Measurements from ENCODE around the gene NELL1.

NELL1 gene

DNA sequence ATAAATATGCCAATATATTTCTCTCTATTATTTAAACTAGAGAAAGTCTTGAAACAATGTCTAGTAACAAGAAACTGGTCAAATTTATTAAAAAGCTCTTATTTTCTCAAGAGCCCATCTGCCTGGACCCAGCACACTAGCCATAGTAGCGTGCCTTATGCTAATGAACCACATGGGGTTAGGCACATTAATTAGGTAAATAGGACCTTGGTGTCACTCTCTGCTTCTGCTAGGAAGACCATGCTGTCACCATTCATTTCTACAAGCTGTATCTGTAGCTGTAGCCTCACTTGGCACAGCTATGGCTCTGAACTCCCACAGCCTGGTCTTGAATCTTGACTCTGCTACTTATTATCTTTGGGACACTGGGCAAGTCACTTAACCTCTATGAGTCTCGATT lies 390.5 kb downstream of the NELL1 start:
- DNase-seq (ENCODE audit: insufficient read length, low spot score): no peak
- TF ChIP-seq, protein P1, sequence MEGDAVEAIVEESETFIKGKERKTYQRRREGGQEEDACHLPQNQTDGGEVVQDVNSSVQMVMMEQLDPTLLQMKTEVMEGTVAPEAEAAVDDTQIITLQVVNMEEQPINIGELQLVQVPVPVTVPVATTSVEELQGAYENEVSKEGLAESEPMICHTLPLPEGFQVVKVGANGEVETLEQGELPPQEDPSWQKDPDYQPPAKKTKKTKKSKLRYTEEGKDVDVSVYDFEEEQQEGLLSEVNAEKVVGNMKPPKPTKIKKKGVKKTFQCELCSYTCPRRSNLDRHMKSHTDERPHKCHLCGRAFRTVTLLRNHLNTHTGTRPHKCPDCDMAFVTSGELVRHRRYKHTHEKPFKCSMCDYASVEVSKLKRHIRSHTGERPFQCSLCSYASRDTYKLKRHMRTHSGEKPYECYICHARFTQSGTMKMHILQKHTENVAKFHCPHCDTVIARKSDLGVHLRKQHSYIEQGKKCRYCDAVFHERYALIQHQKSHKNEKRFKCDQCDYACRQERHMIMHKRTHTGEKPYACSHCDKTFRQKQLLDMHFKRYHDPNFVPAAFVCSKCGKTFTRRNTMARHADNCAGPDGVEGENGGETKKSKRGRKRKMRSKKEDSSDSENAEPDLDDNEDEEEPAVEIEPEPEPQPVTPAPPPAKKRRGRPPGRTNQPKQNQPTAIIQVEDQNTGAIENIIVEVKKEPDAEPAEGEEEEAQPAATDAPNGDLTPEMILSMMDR (IDR thresholded peaks at IDR 0.05; ENCODE audit: insufficient read depth, missing control alignments): no peak
- FAIRE-seq: no peak

DNA sequence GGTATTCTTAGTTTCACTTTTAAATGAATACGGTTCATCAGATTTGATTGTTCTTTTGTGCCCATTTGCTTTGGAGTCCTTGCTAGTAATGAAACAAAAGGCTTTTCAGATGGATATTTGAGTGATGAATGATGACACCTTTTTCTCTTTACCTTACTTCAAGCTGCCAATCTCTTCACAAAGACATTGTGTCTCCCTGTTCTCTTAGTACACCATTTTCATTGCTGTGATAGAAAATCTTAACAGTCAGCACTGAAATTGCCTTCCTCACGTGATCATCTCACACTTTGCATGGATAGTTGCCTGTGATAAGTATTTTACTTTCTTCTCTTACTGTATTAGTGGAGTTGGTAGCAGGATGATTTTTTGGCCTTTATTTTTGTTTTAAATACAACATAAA lies 396.6 kb downstream of the NELL1 start:
- FAIRE-seq (no peak), DNase-seq (ENCODE audit: insufficient read length, low spot score) (no peak)
- TF ChIP-seq, protein P1 (IDR thresholded peaks at IDR 0.05; ENCODE audit: insufficient read depth, missing control alignments): no peak

DNA sequence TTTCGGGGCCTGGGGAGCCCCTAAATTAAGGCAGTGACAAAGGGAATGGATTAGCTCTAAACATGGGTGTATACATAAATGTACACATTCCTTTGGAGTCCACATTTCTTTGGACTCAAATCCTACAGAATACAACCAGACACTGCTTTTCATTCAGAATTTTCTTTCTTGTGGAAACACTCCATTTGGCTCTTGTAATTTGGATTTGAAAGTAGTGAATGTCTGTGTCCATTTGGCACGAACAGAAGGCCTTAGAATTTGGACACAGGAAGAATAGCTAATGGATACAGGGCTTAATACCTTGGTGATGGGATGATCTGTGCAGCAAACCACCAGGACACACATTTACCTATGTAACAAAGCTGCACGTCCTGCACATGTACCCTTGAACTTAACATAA lies 399.5 kb downstream of the NELL1 start:
- TF ChIP-seq, protein P1 (IDR thresholded peaks at IDR 0.05; ENCODE audit: insufficient read depth, missing control alignments): no peak
- DNase-seq (ENCODE audit: insufficient read length, low spot score): no peak
- FAIRE-seq: no peak

DNA sequence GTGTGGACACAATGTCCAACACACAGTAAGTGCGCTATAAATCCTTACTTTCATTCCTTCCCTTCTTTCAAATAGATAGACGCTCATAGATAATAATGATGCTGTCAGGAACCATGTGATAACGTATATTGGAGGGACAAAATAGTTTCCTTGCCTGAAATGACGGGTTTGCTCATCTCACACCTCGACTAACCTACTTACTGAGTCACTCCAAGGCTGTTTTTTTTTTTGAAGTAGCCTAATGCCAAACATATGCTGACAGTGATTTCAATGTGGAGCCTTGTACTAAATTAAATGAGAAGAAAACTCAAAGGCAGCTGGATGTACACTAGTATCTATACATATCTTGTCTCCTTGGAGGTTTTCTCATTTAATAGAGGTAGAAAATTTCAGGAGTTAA lies 400.5 kb downstream of the NELL1 start:
- DNase-seq (ENCODE audit: insufficient read length, low spot score): no peak
- FAIRE-seq: no peak
- TF ChIP-seq, protein P1 (IDR thresholded peaks at IDR 0.05; ENCODE audit: insufficient read depth, missing control alignments): no peak

DNA sequence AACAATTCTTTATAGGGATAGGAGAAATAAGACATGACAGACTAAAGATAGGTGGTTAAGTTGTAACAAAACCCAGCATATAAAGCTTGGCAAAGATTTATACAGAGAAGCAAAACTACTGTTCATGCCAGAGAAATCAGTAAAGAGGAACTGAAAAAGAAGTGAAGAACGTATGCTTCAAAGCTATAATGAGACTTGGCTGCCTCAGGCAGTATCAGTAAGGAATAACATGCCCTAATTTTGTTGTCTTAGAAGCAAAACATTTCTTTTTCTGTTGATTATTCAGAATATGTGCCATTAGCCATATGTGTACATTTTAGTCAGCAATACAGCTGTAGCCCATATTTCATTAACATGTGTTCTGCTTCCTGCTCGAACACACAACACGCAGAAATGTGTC lies 403.2 kb downstream of the NELL1 start:
- no peak for DNase-seq (ENCODE audit: insufficient read length, low spot score)
- TF ChIP-seq, protein P1 (IDR thresholded peaks at IDR 0.05; ENCODE audit: insufficient read depth, missing control alignments): no peak
- no peak for FAIRE-seq

DNA sequence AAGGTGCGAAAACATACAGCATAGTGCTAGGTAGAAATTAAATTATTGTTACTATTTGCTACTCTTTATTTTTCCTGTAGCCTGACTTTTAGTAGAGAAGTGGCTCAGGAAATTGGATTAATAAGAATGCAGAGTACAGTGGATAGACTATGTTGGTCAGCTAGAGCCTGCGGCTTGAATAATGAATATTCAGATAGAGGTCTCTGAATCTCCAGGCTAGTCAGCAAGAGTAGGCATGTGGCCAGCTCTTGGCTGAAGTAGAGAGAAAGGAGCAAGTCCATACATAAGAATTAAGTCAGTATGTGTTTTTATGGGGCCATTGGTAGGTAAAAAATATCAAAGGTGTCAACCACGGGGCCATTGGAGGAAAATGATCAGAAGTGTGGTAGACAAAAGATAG lies 413.5 kb downstream of the NELL1 start:
- TF ChIP-seq, protein P1 (IDR thresholded peaks at IDR 0.05; ENCODE audit: insufficient read depth, missing control alignments): no peak
- FAIRE-seq: no peak
- DNase-seq (ENCODE audit: insufficient read length, low spot score): no peak

DNA sequence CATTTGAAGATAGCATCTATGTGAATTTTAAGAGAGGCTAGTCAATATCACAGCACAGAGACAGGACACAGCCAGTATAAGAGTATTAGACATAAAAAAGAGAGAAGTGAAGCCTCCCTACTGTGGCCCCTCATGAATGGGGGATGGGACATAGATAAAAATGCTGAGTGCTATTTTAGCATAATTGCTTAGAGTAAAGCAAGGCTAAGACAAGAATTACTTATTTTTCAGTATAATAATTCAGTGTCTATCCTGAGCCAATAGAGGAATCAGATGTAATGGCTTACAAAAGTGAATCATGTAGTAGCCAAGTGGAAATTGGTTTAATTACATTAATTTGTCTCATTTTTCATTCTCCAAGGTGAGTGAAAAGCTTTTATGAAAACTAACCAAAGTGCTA lies 419.5 kb downstream of the NELL1 start:
- DNase-seq (ENCODE audit: insufficient read length, low spot score) (no peak), FAIRE-seq (no peak)
- TF ChIP-seq, protein P1 (IDR thresholded peaks at IDR 0.05; ENCODE audit: insufficient read depth, missing control alignments): no peak

Measured in D721Med (cell line).